ENCODE measurements around the gene KMT5B.

DNA sequence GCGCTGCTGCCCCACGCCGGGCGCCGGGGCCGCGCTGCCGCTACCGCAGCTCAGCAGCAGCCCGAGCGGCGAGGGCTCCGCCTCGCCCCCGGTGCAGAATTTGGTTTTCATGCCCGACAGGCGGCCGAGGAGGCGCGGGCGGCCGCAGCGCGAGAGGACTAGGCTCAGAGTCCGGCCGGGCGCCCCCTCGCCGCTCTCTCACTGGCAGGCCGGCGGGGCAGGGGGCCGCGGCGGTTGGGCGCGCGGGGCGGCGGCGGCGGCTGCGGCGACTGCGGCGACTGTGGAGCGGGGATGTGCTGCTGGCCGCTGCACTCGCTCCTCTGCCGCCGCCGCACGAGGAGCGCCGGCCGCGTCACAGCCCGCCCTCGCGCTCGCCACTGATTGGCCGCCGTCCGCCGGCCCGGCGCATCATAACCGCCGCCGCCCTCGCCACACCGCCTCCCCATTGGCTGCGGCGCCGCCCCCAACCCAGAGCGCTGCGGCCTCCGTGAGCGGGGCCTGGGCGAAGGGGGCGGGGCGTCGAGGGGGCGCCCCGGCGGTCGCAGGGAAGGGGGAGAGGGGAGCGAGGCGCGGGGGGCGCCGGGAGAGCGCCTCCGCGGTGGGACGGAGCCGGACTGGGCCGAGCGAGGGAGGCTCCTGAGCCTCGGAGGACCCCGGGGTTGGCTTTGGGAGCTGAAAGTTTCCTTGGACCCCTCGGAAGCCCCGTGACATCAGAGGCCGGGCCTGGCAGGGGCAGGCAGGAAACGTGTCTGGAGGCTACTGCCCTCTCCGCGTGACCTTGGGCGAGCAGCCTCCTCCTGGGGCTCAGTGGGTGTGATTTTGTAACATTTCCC is 91.8 kb downstream of the KMT5B start, which contains the start of gene CHKA:
- peak; percentile 68 for TF ChIP-seq POLR2AphosphoS5 (IDR thresholded peaks at IDR 0.05)
- TF ChIP-seq, protein P1, sequence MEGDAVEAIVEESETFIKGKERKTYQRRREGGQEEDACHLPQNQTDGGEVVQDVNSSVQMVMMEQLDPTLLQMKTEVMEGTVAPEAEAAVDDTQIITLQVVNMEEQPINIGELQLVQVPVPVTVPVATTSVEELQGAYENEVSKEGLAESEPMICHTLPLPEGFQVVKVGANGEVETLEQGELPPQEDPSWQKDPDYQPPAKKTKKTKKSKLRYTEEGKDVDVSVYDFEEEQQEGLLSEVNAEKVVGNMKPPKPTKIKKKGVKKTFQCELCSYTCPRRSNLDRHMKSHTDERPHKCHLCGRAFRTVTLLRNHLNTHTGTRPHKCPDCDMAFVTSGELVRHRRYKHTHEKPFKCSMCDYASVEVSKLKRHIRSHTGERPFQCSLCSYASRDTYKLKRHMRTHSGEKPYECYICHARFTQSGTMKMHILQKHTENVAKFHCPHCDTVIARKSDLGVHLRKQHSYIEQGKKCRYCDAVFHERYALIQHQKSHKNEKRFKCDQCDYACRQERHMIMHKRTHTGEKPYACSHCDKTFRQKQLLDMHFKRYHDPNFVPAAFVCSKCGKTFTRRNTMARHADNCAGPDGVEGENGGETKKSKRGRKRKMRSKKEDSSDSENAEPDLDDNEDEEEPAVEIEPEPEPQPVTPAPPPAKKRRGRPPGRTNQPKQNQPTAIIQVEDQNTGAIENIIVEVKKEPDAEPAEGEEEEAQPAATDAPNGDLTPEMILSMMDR (IDR thresholded peaks at IDR 0.05) = peak in 1 of 4 experiments; percentile 31

Measured in gastroesophageal sphincter (tissue), 3 donors.